Kasumi-1 (cell line): ENCODE data around the gene MSRB1.

Source experiments
- DNase-seq, 2 experiments: peaks; one replicate each; lab custom pipeline; 2025; lab: John Stamatoyannopoulos, UW

The MSRB1 gene

DNA sequence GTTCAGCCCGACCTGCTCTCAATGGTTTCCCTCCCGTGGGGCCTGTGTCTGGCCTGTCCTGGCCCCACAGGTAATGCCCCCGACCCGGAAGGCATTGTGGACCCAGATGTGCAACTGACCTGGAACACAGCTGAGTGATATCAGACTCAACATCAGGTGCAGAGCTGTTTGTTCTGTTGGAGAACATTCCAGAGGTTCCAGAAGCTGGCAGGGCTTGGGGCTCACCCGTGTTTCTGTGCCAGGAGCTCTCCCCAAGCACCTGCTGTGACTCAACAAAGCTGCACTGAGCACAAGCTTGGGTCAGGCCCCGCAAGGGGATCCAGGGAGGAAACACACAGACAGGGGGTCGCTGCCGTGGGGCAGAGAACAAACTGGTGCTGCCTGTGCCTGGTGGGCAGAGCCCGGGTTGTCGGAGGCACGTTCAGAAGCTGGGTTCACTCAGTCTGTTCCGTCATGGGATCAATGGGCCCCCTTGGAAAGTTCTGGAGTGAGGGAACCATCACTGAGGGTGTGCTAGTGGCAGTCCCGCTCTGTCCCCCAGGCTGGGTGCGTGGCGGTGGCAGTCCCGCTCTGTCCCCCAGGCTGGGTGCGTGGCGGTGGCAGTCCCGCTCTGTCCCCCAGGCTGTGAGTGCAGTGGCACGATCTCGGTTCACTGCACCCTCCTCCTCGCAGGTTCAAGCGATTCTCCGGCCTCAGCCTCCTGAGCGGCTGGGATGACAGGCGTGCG, 46.9 kb downstream of the MSRB1 start:
- no peak for DNase-seq

- DNase-seq = no peak
Measured at GRCh38 chr16:1895068-1895467, 47.9 kb downstream of the MSRB1 start.

DNA sequence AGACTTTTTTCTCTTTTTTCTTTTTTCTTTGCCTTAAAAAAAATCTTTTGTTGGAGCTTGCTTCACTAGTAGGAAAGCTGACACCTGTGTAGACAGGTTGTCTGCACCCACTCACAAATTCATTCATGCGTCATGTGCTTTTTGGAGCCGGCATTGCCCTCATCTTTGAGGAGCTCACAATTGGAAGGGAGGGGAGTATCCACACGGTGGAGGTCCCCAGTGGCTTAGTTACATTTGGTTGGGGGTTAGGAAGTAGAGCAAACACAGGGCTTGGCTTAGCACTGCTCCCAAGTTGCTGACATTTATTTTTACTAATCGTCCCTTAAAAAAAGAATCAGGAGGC, 52.3 kb downstream of the MSRB1 start:
- no peak for DNase-seq

GRCh38 chr16:1890024-1890707, 52.8 kb downstream of the MSRB1 start:
- no peak for DNase-seq
